ENCODE results near the gene IL17RA.

Gene IL17RA

DNA sequence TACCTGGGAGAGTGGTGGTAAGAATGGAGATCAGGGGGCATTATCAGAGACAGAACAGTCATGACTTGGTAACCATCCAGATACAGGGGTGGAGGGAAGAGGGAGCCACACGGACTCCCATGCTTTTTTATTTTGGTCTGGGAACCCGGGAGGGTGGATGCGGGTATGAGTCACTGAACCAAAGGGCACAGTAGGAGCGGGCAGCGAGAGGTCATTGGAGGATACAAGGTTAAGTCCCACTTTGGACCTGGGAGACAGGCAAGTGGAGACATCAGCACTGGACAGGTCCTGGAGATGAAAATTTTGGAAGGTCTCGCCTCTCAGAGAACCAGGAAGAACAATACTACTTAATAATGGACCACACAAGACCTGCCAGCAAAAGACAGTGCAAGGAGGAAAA lies 67.5 kb downstream of the IL17RA start:
- no peak for DNase-seq

DNA sequence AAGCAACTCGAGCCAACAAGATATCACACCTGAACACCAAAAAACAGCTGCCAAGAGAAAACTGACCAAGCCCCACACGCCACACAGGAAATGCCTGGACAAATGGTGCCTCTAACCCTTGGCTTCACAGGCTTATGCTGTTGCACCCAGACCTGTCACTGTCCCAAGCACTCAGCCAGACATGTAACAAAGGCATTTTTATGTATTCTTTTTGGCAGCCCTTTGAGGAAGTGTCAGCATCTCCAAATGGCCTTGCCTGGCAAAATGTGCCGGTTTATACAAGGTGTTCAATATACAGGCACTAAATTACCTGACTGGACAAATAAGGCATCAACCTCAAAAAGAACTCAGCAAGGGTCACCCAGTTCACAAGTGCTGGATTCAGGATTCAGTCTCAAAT lies 68.2 kb downstream of the IL17RA start:
- DNase-seq: no peak

DNA sequence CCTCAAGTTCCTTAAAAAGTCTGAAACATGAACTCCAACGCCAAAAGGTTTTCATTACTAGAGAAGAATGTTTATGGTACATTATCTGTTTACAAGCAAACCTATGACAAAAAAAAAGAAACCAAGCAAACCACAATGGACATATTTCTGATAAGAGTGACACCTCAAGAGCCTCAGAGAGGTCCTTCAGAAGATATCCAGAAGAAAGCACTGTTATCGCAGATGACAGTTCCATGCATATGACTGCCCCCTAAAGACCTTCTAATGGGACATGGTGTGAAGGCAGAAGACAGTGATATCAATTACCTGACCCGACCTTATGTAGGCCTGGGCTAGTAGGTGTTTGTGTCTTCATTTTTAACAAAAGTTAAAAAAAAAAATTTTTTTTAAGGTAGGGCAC lies 71.1 kb downstream of the IL17RA start:
- no peak for DNase-seq

DNA sequence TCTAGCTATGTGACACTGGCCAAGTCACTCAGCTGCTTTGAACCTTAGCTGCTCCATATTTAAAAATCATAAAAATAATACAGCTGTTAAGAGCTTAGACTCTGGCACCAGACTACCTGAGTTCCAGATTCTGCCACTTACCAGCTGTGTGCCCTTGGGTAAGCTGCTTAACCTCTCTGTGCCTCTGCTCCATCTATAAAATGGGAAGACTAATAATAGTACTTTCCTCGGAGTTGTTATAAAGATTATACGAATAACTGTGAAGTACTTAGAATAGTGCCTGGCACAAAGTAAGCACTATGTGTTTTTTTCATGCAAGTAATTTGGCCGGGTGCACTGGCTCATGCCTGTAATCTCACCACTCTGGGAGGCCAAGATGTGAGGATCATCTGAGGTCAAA lies 72.9 kb downstream of the IL17RA start:
- no peak for DNase-seq

DNA sequence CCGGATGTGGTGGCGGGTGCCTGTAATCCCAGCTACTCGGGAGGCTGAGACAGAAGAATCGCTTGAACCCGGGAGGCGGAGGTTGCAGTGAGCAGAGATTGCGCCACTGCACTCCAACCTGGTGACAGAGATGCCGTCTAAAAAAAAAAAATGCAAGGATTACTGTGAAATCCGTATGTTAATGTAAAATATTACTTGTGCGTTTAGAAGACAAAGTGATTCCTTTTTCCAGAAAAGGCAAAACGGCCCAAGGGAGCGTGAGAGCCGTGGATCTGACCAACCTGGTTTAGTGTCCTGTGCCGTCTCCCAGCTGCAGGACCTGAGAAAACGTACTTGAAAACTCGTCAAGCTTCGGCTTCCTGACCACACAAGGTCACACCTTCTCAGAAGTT lies 73.4 kb downstream of the IL17RA start:
- DNase-seq: peak in 1 of 56 donors; percentile 33

DNA sequence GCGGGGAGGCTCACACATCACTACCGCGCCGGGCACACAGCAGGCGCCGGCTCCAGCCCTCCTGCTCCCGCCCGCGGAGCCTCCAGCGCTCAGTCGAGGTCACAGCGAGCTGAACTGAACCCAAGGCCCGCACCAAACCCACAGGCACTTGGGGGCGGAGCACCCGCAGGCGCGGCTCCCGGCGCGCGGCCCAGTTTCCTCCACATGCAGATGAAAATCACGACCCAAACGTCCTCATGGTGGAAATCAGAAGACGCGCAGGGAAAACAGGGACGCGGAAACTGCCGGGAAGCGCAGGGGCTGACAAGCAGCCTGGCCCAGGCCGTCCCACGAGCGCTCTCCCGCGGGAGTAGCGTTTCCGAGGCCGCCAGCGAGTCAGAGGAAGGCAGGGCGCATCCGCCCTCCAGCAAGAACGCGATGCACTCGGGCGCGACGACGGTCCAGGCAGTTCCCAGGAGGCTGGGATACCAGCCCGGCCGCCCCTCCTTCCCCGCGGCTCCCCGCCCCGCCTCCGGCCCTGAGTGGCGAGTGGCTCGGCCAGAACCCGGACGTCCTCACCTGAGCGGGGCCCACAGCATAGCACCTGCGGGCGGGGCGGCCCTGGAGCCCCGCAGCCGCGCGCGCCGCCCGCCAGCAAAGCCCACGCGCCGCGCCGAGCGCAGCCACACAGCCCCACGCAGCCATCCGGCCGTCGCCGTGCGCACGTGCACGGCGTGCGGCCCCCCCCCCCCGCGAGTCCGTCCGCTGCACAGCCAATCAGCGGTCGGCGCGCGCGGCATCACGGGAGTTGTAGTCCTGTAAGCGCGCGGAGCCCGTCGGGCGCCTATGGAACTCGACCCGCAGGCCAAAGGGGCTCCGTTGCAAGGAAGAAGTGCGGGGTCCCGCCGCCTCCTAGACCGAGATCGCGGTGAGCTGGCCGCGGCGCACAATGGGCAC lies 74.0 kb downstream of the IL17RA start, which contains the start of gene HDHD5:
Gene HDHD5, minus strand, starts transcription at position 710 of the 936 bp plus-strand sequence. Its CDS starts 26 bp downstream, at position 684.
- peak in 55 of 56 donors; percentile 33 to 92 (median 81) for DNase-seq

DNA sequence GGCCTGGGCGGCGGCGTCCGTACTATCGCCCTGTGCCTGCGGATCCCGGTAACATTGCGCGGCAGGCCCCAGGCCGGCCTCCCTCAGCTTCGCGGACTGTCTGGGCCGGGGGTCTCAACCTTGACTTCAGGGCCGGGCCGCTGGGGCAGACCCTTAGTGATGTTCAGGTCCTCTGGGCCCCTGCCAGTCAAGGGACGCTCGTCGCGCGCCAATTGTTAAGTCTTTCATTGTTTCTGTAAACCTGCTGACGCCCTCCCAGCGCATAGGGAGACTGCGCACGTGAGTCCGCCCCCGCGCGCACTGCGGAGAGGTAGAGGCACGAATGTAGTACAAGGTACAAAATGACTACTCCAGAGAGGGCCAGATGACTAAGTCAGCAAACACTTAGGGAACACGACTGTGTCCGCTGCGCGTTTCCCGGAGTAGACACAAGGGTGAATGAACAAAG lies 74.7 kb downstream of the IL17RA start:
- DNase-seq: peak in 40 of 56 donors; percentile 8 to 84 (median 56)

DNA sequence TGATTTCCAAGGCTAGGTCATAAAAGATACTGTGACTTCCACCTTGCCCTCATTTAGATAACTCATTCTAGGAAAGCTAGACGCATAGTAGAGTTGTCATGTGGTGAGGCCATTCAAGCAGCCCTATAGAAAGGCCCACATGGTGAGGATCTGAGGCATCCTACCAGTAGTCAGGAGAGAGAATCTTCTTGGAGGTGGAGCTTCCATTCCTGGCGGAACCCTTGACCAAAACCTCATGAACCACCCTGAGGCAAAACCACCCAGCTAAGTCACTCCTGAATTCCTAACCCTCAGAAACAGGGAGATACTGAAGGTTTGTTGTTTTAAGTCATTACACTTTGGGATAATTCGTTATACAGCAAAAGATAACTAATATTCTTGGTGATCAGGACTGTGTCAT lies 77.2 kb downstream of the IL17RA start:
- no peak for DNase-seq

DNA sequence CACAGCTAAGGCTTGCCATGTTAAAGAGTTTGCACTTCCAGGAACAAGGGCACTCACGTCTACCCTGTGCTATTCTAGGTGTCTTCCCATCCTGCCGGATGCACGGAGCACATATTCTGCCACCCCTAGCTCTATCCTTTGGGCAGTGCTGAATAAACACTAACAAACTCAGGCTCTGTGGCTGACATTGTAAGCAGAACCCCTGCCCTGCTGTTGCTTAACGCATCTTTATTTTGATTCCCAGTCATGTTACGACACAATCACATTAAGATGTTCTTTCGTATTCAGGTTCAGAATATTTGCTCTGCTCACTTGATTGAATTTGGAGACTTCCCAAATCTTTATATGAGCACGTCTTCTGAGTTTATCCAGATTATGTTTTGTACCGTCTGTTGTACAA lies 77.9 kb downstream of the IL17RA start:
- DNase-seq: no peak

DNA sequence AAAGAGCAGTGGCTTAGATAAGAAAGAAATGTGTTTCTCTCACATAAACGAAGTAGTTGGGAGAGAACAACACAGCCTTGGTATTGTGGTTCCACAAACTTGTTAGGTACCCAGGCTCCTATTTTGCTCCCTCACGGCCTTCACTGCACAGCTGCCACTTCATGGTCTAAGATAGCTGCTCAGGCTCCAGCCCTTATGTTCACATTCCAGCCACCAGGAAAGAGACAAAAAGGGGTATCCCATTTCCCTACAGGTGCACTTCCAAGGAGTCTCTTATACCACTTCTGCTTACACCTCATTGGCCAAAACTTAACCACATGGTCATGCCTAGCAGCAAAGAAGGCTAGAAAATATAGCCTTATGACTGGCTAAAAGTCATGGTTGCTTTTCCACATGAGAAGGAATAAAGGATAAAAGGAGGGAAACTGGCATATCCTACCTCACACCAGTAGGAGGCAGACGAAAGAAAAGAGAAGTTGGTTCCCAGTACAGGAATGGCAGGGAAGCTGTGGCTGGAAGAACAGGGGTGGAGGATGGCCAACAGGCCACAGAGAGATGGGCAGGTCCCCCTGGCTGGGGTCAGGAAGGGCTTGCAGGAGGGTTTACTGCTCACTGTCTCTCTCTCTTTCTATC lies 79.7 kb downstream of the IL17RA start:
- no peak for DNase-seq

Measured in amygdala (tissue), 56 donors.